GM21381 (cell line): ENCODE data around the gene DNAJC30.
"Not testable (repeated sequence)": the region's sequence is repeated elsewhere in the genome, so short reads cannot be mapped to it uniquely, and the experiment has no call there.

Experiments
- ATAC-seq: cut with Tn5 transposase; IDR thresholded peaks from one replicate; pipeline ENCODE4 v1.9.1; 2021; ENCODE audit warnings: mild to moderate bottlenecking, moderate library complexity; ENCODE audit not compliant: unreplicated experiment

DNAJC30 gene

DNA sequence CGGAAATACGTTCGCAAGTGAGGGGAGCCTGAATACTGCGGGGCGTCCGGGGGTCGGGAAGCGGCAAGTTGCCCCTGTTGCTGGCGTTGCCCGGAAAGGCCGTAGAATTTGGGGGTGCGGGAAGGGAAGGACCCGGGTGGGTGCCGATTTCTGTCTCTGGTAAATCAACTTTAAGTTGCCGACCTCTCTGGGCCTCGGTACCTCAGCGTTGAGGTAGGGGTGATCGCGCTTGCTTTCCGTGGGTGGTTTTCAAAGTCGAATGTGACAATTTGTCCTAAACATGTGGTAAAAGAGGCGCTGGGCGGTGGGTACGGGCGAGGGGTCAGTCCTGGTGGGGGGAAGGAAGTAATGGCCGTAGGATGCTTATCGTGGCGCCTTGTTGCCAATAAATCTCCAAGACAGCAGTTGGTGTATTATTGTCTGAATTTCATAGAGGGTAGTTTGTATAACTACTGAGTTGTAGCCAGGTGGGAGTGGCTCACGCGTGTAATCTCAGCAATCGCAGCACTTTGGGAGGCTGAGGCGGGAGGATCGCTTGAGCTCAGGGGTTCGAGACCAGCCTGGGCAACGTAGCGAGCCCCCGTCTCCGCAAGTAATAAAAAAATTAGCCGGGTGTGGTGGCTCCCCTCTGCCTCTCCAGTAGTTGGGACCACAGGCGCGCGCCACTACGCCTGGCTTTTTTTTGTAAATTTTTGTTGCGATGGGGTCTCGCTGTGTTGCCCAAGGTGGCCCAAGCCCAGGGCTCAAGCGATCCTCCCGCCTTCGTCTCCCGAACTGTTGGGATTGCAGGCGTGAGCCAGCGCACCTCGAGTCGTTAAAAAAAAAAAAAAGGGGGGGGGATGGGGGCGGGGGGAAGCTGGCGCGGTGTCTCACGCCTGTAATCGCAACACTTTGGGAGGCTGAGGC is 788 bp upstream of the DNAJC30 start:
- ATAC-seq, result no peak

DNA sequence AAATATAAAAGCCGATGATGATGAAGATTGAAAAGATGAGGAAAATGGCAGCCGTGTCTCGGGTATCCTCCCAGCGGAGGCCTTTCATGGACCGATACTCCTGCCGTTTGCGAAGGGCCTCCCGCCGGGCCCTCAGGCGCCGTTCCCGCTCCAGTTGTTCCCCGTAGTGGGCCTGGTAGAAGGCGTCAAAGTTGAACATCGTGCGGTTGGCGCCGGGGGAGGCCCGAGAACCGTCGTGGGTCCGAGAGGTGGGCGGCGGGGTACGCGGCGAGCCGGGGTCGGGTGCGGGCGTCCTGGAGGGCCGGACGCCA is 553 bp downstream of the DNAJC30 start:
- ATAC-seq, result peak; percentile 13

DNA sequence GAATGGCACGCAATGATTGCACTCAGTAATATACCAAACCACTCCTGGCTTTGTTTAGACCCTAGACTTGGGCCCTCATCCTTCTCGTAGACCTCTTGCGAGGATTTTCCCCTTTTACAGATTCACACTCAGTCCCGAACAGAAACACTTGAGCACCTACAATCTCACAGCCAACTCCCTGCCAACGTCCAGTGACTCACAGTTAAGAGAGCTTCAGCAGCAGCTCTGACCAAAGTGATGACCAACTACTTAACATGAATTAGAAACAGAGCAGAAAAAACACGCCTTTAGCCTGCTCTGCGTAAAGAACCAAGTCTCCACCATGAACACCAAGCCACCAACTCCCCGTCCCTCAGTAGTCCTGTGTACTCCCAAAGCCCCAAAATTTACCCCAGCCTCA is 2.2 kb downstream of the DNAJC30 start:
- no peak for ATAC-seq

DNA sequence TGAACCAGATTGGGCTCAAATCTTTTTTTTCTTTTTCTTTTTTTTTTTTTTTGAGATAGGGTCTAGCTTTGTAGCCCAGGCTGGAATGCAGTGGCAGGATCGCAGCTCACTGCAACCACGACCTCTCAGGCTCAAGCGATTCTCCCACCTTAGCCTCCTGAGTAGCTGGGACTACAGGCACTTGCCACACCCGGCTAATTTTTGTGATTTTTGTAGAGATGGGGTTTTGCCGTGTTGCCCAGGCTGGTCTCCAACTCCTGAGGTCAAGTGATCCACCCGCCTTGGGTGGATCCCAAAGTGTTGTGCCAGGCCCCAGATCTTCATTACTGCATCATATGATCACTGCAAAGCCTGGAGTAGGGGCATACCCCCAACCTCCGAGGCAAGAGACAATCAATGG is 2.8 kb downstream of the DNAJC30 start:
- no peak for ATAC-seq

DNA sequence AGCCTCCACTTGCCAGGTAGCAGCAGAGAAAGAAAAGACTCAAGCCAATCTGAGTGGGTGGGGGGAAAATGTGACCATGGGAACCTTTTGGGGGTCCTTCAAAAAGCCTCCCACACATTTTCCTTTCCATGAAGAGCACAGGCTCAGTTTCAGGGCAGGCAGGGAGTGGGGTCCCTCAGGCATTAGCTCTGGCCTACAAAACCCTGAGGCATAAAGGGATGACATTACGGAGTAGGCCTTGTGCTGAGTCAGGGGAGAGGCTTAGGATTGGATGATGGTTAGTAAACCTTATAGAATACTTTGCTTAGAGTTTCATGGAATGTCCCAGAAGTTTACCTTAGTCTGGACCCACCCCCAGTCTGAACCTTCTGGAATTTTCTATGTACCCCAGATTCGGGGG is 3.5 kb downstream of the DNAJC30 start:
- no peak for ATAC-seq

DNA sequence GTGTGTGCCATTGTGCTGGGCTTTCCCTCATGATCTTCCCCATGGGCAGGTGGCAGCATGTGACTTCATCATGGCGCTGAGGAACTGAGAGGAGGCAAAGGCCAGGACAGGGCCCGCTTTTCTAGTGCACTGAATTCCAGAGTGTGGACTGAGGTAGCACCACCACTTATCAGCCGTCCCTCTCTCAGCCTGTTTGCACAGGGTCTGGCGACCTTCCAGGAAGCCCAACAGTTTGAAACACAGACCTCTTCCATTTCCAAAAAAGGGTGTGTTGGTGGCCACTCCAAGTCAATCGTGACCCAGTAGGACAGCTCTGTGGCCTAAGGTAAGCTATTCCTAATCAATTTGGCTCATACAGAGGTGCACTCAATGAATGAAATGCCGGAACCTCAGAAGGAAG is 4.4 kb downstream of the DNAJC30 start:
- no peak for ATAC-seq

DNA sequence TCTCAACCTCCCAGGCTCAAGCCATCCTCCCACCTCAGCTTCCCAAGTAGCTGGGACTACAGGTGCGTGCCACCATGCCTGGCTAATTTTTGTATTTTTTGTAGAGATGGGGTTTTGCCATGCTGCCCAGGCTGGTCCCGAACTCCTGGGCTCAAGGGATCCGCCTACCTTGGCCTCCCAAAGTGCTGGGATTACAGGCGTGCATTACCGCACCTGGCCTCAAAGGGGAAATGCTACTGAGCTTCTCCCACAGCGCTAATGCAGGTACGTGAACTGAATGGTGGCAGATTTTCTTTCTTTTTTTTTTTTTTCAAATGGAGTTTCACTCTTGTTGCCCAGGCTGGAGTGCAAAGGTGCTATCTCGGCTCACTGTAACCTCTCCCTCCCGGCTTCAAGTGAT is 7.2 kb downstream of the DNAJC30 start:
- ATAC-seq, result not testable (repeated sequence)

DNA sequence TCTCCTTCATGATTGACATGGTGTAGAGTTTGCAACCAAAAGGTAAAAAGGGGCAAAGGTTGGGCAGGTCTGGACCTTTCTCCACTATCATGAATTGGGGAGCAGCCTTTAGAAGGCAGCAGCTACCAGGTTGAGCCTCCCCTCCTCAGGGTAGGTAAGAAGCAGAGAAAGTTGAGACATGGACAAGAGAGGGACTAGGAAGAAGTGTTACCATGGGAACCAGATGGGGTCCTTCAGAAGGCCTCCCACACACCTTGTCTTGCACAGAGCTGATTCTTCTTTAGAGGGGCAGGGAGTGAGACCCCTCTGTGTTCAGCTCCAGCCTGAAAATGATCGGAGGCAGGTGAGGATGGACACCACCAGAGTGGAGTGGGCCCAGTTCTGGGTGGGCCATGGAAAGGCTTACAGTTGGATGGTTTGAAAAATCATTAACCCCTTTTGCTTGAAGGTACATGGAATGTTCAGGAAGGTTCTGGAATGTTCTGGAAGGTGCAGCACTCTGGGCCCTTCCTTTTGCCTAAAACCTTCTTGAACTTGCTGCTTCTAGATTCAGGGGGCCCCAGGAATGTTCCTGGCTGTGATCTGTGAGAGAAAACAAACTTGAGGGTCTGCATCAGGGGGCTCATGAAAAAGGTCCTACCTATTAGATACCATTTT is 8.7 kb downstream of the DNAJC30 start:
- no peak for ATAC-seq

DNA sequence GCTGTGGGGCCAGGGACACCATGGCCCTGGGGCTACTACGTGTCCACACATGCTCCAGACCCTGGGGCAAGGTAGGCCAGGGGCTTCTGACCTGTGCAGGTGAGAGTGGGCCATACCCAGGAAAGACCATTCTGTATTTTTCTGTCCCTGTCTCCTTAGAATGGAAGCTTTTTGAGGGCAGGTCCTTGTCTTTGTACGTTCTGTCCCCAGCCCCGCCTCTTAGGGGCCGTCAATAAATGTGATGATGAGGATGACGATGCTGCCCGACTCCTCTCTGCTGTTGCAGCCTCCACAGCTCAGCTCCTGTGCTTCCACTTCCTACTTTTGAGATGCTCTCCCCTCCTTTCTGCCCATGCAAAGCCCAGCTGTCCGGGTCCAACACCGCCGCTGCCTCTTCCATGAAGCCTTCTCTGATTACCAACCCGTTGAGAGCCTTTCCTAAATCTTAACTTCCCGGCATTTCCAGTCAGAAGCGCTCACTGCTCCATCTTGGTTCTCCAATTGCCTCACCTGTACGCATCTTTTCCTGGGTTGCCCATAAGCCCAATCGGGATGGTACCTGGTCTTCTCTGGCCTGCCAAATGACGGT is 11.3 kb downstream of the DNAJC30 start:
- ATAC-seq, result no peak

DNA sequence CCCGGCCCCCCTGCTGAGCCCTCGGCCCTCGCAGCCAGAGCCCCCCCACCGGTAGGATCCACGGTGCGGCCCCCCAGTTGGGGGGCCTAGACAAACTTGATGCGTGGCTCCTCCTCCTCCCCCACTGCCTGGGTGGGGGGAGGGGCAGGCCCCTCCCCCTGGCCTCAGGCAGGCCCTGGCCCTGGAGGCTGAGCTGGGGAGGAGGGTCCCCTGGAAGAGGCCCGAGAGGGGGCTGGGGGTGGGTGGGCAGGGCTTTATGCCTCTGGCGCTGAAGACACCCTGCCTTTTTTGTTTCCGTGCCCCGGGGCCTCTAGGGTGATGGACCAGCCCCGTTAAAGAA is 12.0 kb downstream of the DNAJC30 start:
- no peak for ATAC-seq

DNA sequence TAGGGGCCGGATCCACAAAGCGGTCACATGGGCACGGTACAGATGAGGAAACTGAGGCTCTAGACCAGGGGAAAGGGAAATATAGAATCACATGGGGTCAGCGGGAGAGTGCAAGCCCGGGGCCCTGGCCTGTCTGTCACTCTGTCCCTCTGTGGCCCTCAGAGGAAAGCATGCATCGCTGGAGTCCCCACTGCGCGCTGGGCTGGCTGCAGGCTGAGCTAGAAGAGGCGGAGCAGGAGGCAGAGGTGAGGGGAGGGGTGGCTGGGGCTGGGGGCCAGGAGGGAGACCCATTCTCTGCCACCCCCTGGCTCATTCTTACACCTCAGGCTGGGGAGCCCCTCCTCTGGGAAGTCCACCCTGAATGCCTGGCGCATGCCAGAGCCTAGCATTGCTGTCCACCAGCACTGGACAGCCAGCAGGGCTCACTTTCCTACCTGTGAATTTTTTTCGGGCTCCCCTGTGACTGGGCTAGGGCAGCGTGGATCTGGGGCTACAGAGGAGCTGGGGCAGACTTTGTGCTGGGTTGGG is 13.3 kb downstream of the DNAJC30 start:
- no peak for ATAC-seq

DNA sequence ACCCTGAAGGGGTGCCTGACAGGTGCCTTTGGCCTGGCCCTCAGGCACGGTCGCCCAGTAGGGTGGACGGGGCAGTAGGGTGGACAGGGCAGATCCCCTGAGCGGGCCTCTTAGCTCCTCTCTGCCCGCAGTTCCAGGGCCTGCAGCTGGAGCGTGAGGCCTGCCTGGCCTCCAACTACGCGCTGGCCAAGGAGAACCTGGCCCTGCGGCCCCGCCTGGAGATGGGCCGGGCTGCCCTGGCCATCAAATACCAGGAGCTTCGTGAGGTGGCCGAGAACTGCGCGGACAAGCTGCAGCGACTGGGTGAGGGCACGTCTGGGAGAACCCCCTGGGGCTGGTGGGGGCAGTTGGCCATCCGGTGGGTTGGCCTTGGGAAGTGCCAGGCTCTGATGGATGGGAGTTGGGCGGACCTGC is 14.0 kb downstream of the DNAJC30 start:
- ATAC-seq, result no peak

DNA sequence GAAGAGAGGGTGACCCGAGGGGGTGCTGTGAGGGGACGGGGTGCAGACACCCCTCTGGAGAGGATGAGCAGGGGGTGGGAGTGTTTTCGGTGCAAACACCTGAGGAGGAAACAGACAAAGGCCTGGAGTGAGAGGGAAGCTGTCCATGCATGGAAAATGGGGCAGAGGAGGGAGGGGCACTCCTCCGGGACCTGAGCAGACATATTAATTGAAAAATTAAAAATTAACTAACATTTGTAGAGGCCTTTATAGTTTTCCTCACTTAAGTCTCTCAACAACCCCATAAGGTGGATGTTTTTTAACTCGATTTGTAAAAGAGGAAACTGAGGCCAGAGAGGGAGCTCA is 14.4 kb downstream of the DNAJC30 start:
- ATAC-seq, result no peak

DNA sequence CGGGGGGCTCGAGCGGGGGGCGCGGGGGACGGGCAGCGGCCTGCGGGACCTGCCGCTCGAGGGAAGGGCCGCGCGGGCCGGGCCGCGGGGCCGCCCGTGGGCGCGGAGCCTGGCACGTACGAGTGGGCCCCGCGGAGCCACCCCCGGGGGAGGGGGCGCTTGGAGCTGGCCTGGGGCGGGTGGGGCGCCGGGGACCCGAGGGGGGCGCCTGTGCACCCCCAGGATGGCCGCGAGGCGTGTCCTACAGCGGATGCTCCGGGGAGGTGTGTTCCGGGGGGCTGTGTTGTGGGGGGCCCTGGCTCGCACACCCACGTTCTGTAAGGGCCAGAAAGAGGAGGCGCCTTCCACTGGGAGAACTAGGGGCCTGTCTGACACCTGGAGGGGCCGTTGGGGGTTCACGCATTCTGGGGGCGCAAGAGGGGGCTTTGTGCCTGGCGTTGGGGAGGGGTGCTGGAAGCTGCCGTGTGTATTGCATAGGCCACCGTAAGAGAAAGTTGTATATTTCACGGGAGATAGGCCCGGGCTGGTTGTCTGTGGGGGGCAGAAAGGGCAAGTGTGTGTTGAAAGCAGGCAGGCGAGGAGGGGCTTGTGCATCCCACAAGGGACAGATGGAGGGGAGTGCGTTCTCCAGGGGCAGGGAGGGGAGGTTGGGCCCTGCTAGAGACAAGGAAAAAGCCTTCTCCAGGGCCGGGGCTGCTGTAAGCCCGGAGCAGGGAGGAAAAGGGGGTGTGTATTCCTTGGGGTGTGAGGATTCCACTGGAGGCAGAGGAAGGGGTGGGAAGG is 15.0 kb downstream of the DNAJC30 start:
- ATAC-seq, result no peak

DNA sequence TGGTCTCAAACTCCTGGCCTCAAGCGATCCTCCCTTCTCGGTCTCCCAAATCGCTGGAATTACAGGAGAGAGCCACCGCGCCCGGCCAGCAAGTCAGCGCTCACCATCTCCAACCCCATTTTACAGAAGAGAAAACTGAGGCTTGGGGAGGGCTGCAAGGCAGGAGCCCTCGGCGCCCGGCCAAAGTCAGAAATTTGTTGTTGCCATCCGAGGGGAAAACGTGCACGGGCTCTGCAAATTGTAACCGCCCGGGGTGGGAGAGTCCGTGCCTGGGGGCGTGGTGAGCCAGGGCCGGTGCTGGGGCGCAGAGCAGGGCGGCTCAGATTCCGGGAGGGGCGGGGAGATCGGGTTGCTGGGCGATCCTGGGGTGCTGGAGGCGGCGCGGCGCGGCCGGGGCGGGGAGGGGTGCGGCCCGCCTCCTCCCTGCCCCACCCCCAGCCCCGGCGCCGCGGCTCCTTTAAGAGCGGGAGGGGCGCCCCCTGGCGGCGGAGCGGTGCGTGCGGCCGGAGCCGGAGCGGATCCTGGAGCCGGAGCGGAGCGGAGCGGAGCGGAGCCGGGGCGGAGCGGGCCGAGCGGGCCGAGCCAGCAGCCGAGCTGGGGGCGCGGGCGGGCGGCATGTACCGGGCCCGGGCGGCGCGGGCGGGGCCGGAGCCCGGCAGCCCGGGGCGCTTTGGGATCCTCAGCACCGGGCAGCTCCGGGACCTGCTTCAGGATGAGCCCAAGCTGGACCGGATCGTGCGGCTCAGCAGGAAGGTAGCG is 15.7 kb downstream of the DNAJC30 start, which contains the start of gene VPS37D:
VPS37D (plus strand) TSS at position 488 of the 759 bp plus-strand sequence; CDS start at position 616, 128 bp downstream.
- ATAC-seq, result peak; percentile 91

DNA sequence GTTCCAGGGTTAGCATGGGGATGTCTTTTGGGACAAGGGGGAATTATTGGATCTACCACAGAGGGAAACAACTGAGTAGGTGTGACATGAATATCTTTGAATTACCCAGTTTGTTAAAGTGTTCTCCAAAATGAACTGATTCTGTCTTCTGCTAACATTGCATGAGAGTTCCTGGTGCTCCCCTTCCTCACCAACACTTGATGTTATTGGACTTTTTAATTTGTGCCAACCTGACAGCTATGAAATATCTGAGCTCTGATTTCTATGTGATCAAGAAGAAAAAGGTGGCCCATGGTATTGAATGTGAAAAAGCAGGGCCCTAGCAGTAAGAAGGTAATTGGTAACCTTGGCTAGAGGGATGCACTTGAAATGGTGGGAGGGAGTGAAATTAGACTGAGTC is 20.2 kb downstream of the DNAJC30 start:
- no peak for ATAC-seq

DNA sequence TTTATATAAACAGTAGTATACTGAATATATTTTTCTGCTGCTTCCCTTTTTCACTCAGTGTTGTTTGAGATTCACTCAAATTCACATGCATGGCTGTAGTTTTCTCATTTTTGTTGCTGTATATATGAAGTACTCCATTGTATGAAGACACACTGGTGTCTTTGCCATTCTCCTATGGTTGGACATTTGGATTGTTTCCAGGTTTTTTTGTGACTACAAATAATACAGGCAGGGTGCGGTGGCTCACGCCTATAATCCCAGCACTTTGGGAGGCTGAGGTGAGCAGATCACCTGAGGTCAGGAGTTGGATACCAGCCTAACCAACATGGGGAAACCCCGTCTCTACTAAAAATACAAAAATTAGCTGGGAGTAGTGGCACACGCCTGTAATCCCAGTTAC is 22.7 kb downstream of the DNAJC30 start:
- not testable (repeated sequence) for ATAC-seq

DNA sequence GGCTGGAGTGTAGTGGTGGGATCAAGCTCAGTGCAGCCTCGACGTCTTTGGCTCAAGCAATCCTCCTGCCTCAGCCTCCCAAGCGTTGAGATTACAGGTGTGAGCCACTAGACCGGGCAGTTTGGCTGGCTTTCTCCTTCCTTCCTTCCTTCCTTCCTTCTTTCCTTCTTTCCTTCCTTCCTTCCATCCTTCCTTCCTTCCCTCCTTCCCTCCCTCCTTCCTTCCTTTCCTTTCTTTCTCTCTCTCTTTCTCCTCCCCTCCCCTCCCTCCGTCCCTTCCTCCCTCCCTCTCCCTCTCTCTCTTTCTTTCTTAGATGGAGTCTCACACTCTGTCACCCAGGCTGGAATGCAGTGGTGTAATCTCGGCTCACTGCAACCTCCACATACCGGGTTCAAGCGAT is 23.3 kb downstream of the DNAJC30 start:
- no peak for ATAC-seq

DNA sequence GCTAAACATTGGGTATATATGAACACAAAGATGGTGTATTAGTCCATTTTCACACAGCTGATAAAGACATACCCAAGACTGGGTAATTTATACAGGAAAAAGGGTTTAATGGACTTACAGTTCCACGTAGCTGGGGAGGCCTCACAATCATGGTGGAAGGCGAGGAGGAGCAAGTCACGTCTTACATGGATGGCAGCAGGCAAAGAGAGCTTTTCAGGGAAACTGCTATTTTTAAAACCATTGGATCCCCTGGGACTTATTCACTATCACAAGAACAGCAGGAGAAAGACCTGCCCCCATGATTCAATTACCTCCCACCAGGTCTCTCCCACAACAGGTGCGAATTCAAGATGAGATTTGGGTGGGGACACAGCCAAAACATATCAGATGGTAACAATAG is 27.9 kb downstream of the DNAJC30 start:
- not testable (repeated sequence) for ATAC-seq

DNA sequence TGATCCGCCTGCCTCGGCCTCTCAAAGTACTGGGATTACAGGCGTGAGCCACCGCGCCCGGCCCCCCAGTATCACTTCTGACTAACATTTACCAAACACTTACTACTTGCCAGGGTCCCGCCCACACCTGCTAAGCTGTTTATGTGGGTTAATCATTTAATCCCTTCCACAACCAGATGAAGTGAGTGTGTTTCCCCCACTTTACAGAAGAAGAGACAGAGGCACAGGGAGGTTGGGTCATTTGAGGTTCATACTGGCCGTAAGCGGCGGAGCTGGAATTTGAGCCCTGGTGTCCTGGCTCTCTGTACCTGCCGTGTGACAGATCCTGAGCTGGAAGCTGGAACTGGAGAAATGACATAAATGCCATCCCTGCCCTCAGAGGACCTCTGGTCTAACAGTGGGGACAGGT is 30.7 kb downstream of the DNAJC30 start:
- ATAC-seq, result no peak
